HG03520 (cell line): Measurements from ENCODE around the gene POLD1.
"Not testable (repeated sequence)": the region's sequence is repeated elsewhere in the genome, so short reads cannot be mapped to it uniquely, and the experiment has no call there.

Experiments used
- ATAC-seq: cut with Tn5 transposase; IDR thresholded peaks from one replicate; pipeline ENCODE4 v1.9.1; 2021; ENCODE audit warnings: mild to moderate bottlenecking, moderate library complexity; ENCODE audit not compliant: unreplicated experiment

The POLD1 gene

GRCh38 chr19:50433201-50434180 lies 49.3 kb downstream of the POLD1 start:
- ATAC-seq, result no peak

- no peak for ATAC-seq
These were observed 50.4 kb downstream of the POLD1 start for GRCh38 chr19:50434525-50434924.

GRCh38 chr19:50435221-50435620 lies 51.1 kb downstream of the POLD1 start:
- ATAC-seq, result no peak

GRCh38 chr19:50435627-50436026 lies 51.5 kb downstream of the POLD1 start:
- no peak for ATAC-seq

- no peak for ATAC-seq
These were observed 53.8 kb downstream of the POLD1 start for GRCh38 chr19:50437862-50438449.

GRCh38 chr19:50439130-50439529 lies 55.0 kb downstream of the POLD1 start:
- not testable (repeated sequence) for ATAC-seq

- no peak for ATAC-seq
These were observed 59.9 kb downstream of the POLD1 start for GRCh38 chr19:50444059-50444458.

GRCh38 chr19:50447053-50447452 lies 62.9 kb downstream of the POLD1 start:
- no peak for ATAC-seq

- ATAC-seq, result no peak
These were observed 63.6 kb downstream of the POLD1 start for GRCh38 chr19:50447750-50448149.

GRCh38 chr19:50449236-50449899 lies 65.2 kb downstream of the POLD1 start:
- ATAC-seq, result no peak

- ATAC-seq, result no peak
These were observed 66.4 kb downstream of the POLD1 start for GRCh38 chr19:50450369-50451222.

GRCh38 chr19:50451223-50451534 lies 67.0 kb downstream of the POLD1 start:
- no peak for ATAC-seq

- ATAC-seq, result no peak
These were observed 69.1 kb downstream of the POLD1 start for GRCh38 chr19:50453243-50453642.

GRCh38 chr19:50455992-50456391 lies 71.8 kb downstream of the POLD1 start:
- no peak for ATAC-seq

GRCh38 chr19:50457300-50457699 lies 73.2 kb downstream of the POLD1 start:
- no peak for ATAC-seq

- no peak for ATAC-seq
These were observed 74.4 kb downstream of the POLD1 start for GRCh38 chr19:50458396-50459066.

GRCh38 chr19:50459067-50459456 lies 74.9 kb downstream of the POLD1 start:
- ATAC-seq, result no peak

- no peak for ATAC-seq
These were observed 75.5 kb downstream of the POLD1 start for GRCh38 chr19:50459638-50460037.

- ATAC-seq, result no peak
These were observed 76.1 kb downstream of the POLD1 start for GRCh38 chr19:50460161-50460765.
